ENCODE results near the gene LRP1. TPM values are rescaled to one million over a fixed set of nuclear protein-coding genes. Genes with fewer than 3 reads are reported as not detected.

The LRP1 gene
- total RNA-seq (2016; rRNA removed; fragmentation: Illumina TruSeq; extraction: Trizol) (14.7 and 16.5 TPM in 2 replicates), polyA plus RNA-seq (2011; rRNA removed) (30.8 and 33.6 TPM in 2 replicates), polyA minus RNA-seq (2011; rRNA and poly(A)+ RNA removed; ENCODE audit: low replicate concordance) (6.6 and 218 TPM in 2 replicates), Bru-seq, nascent RNA (percentile 74 among the genes with signal in this experiment), BruChase-seq, experiment 1, labeled RNA remaining after a 6-hour chase (percentile 89 among the genes with signal in this experiment), BruChase-seq, experiment 2, labeled RNA remaining after a 2-hour chase (percentile 79 among the genes with signal in this experiment)
- 7.0 and 7.1 TPM in 2 replicates for total RNA-seq (2016; cell fraction: cytosol; rRNA removed; fragmentation: Illumina TruSeq; extraction: Trizol; ENCODE audit: low read depth)
- 12.6 and 13.0 TPM in 2 replicates for total RNA-seq (2016; cell fraction: insoluble cytoplasmic fraction; rRNA removed; fragmentation: Illumina TruSeq; extraction: Trizol)
- total RNA-seq (2016; cell fraction: membrane; rRNA removed; fragmentation: Illumina TruSeq; extraction: Trizol): 9.7 and 10.2 TPM in 2 replicates
- 47.7 and 58.7 TPM in 2 replicates for total RNA-seq (2016; cell fraction: nucleus; rRNA removed; fragmentation: Illumina TruSeq; extraction: Trizol)
- 30.4 and 39.0 TPM in 2 replicates for polyA plus RNA-seq (2011; cell fraction: cytosol; rRNA removed)
- 188 and 243 TPM in 2 replicates for polyA plus RNA-seq (2011; cell fraction: nucleus; rRNA removed)
- polyA plus RNA-seq (2012): 92.4 and 98.3 TPM in 2 replicates
- 2.5 TPM in 2 replicates for polyA plus RNA-seq (2016; cell fraction: cytosol; fragmentation: Illumina TruSeq; extraction: Trizol; ENCODE audit: low read depth)
- 11.6 and 18.1 TPM in 2 replicates for polyA plus RNA-seq (2016; cell fraction: insoluble cytoplasmic fraction; fragmentation: Illumina TruSeq; extraction: Trizol; ENCODE audit: low read depth)
- polyA plus RNA-seq (2016; cell fraction: membrane; fragmentation: Illumina TruSeq; extraction: Trizol; ENCODE audit: low read depth): 4.9 TPM in 2 replicates
- polyA plus RNA-seq (2016; cell fraction: nucleus; fragmentation: Illumina TruSeq; extraction: Trizol; ENCODE audit: insufficient read depth, low read depth): 95.2 and 99.3 TPM in 2 replicates
- 92.2 and 104 TPM in 2 replicates for polyA minus RNA-seq (2011; cell fraction: cytosol; rRNA and poly(A)+ RNA removed)
- polyA minus RNA-seq (2011; cell fraction: nucleus; rRNA and poly(A)+ RNA removed): 85.0 and 102 TPM in 2 replicates
- long read RNA-seq, experiment 1, partial matches to known transcripts: 29 of 30 reads
- long read RNA-seq, experiment 1, other reads (novel, unspliced or antisense): 0 of 30 reads
- long read RNA-seq, experiment 2, full-length matches to known transcripts: 2 of 142 reads
- long read RNA-seq, experiment 2, partial matches to known transcripts: 97 of 142 reads
- long read RNA-seq, experiment 2, other reads (novel, unspliced or antisense): 43 of 142 reads

GRCh38 chr12:57127726-57128518 is at the start of gene LRP1:
LRP1 (plus strand) TSS chr12:57128483; CDS start chr12:57128965, 482 bp downstream.
- H3K79me2 ChIP-seq (ENCODE audit: insufficient read depth, low read length): peaks cover 43% of the 10 kb centered on the region
- H3K27me3 ChIP-seq (ENCODE audit: control insufficient read depth in 1 of 2, insufficient read depth in 2 of 2, low read length in 2 of 2): no peaks in the 10 kb centered on the region; a peak in 1 of 5 replicates
- in situ Hi-C loops (cut with HindIII; ENCODE audit: extremely low pct_ligation_motif_present, low pct_unique_long_range_greater_than_20kb) (no loop called here), intact Hi-C loops (cut with micrococcal nuclease; ENCODE audit: unreplicated experiment) (loop anchor here (1.0 kb wide), 2 partner anchors 22 to 45 kb away; no protein-coding TSS in a partner anchor)
- 2% methylated on average over 25 of the region's 57 CpGs for WGBS (ENCODE audit: low lambda C conversion rate)
- H4K20me1 ChIP-seq (ENCODE audit: insufficient read depth, low read length): peaks cover 22% of the 10 kb centered on the region
- H3K27ac ChIP-seq (ENCODE audit: extremely low read length, insufficient read depth, low read length): peak within 1 kb of the TSS; percentile 92
- no peak within 1 kb of the TSS for H2AFZ ChIP-seq (ENCODE audit: low read length)
- ChIA-PET CTCF (ENCODE audit: low intra/inter-chr PET ratio, low total read pairs) (interaction anchor here (1.7 to 2.0 kb wide), 3 partner anchors 45 to 55 kb away, joined by 9 to 22 read pairs (median 11); no protein-coding TSS in a partner anchor), POLR2A (interaction anchor here (0.6 to 16.0 kb wide), 32 partner anchors 9 to 440 kb away, joined by 3 to 827 read pairs (median 5); partner anchors contain the start of genes INHBE, LRP1-AS, MYO1A and NAB2)
- ATAC-seq (peak; percentile 72), FAIRE-seq (peak; percentile 28), DNase-seq (ENCODE audit: low spot score) (peak; percentile 76)
- H3K36me3 ChIP-seq (replicated peaks in 1 of 2; ENCODE audit: control insufficient read depth in 1 of 2, insufficient read depth in 2 of 2, low read length in 2 of 2): peaks cover 0 to 3% of the 10 kb centered on the region in 2 experiments; a peak in 1 of 5 replicates
- peaks cover 43% of the 10 kb centered on the region for H3K4me1 ChIP-seq (ENCODE audit: insufficient read depth, low read length)
- H3K9ac ChIP-seq (ENCODE audit: insufficient read depth, low read depth, low read length): peak within 1 kb of the TSS; percentile 82
- no peaks in the 10 kb centered on the region for H3K9me3 ChIP-seq (ENCODE audit: low read length)
- peak within 1 kb of the TSS; percentile 87 to 96 (median 88) for H3K4me3 ChIP-seq (replicated peaks in 1 of 3; ENCODE audit: insufficient read depth in 1 of 3, low read depth in 2 of 3, low read length in 3 of 3)
- H3K4me2 ChIP-seq (ENCODE audit: low read depth, low read length): peak within 1 kb of the TSS; percentile 94
- BruUV-seq (replicated peaks): no TSS peak
- TF ChIP-seq ZNF230 (CRISPR knock-in tag; IDR thresholded peaks at IDR 0.05) (0 out of 2 replicates have a peak, but pooled peaks have one; percentile 10), HNRNPK (IDR thresholded peaks at IDR 0.05; ENCODE audit: low read depth, low read length, poor library complexity, severe bottlenecking) (peak; percentile 95), ZNF780A (CRISPR knock-in tag; IDR thresholded peaks at IDR 0.05) (no peak), ZNF737 (CRISPR knock-in tag; IDR thresholded peaks at IDR 0.05; ENCODE audit: borderline replicate concordance) (0 out of 2 replicates have a peak, but pooled peaks have one; percentile 40), FOXC1 (CRISPR knock-in tag; IDR thresholded peaks at IDR 0.05; ENCODE audit: borderline replicate concordance) (0 out of 2 replicates have a peak, but pooled peaks have one; percentile 64), ZNF317 (CRISPR knock-in tag; IDR thresholded peaks at IDR 0.05) (0 out of 2 replicates have a peak, but pooled peaks have one; percentile 40), BHLHE40 (IDR thresholded peaks at IDR 0.05; ENCODE audit: low read length) (no peak), ZNF331 (CRISPR knock-in tag; IDR thresholded peaks at IDR 0.05) (0 out of 2 replicates have a peak, but pooled peaks have one; percentile 35), ATF7-NPFF (CRISPR knock-in tag; IDR thresholded peaks at IDR 0.05; ENCODE audit: low read depth) (peak; percentile 72; the same call in 1 of the 2 replicates)
- TF ChIP-seq, protein P1, sequence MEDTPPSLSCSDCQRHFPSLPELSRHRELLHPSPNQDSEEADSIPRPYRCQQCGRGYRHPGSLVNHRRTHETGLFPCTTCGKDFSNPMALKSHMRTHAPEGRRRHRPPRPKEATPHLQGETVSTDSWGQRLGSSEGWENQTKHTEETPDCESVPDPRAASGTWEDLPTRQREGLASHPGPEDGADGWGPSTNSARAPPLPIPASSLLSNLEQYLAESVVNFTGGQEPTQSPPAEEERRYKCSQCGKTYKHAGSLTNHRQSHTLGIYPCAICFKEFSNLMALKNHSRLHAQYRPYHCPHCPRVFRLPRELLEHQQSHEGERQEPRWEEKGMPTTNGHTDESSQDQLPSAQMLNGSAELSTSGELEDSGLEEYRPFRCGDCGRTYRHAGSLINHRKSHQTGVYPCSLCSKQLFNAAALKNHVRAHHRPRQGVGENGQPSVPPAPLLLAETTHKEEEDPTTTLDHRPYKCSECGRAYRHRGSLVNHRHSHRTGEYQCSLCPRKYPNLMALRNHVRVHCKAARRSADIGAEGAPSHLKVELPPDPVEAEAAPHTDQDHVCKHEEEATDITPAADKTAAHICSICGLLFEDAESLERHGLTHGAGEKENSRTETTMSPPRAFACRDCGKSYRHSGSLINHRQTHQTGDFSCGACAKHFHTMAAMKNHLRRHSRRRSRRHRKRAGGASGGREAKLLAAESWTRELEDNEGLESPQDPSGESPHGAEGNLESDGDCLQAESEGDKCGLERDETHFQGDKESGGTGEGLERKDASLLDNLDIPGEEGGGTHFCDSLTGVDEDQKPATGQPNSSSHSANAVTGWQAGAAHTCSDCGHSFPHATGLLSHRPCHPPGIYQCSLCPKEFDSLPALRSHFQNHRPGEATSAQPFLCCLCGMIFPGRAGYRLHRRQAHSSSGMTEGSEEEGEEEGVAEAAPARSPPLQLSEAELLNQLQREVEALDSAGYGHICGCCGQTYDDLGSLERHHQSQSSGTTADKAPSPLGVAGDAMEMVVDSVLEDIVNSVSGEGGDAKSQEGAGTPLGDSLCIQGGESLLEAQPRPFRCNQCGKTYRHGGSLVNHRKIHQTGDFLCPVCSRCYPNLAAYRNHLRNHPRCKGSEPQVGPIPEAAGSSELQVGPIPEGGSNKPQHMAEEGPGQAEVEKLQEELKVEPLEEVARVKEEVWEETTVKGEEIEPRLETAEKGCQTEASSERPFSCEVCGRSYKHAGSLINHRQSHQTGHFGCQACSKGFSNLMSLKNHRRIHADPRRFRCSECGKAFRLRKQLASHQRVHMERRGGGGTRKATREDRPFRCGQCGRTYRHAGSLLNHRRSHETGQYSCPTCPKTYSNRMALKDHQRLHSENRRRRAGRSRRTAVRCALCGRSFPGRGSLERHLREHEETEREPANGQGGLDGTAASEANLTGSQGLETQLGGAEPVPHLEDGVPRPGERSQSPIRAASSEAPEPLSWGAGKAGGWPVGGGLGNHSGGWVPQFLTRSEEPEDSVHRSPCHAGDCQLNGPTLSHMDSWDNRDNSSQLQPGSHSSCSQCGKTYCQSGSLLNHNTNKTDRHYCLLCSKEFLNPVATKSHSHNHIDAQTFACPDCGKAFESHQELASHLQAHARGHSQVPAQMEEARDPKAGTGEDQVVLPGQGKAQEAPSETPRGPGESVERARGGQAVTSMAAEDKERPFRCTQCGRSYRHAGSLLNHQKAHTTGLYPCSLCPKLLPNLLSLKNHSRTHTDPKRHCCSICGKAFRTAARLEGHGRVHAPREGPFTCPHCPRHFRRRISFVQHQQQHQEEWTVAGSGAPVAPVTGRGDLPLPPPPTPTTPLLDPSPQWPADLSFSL (CRISPR knock-in tag; IDR thresholded peaks at IDR 0.05): no peak

Data from HepG2 (cell line).